RPMI8226 (cell line): ENCODE measurements around the gene LRRD1.
"Not testable (repeated sequence)": the region's sequence is repeated elsewhere in the genome, so short reads cannot be mapped to it uniquely, and the experiment has no call there.

Experiments
- DNase-seq: peaks from one replicate; pipeline ENCODE4 v3.0.0-alpha.2; 2015

Gene LRRD1

DNA sequence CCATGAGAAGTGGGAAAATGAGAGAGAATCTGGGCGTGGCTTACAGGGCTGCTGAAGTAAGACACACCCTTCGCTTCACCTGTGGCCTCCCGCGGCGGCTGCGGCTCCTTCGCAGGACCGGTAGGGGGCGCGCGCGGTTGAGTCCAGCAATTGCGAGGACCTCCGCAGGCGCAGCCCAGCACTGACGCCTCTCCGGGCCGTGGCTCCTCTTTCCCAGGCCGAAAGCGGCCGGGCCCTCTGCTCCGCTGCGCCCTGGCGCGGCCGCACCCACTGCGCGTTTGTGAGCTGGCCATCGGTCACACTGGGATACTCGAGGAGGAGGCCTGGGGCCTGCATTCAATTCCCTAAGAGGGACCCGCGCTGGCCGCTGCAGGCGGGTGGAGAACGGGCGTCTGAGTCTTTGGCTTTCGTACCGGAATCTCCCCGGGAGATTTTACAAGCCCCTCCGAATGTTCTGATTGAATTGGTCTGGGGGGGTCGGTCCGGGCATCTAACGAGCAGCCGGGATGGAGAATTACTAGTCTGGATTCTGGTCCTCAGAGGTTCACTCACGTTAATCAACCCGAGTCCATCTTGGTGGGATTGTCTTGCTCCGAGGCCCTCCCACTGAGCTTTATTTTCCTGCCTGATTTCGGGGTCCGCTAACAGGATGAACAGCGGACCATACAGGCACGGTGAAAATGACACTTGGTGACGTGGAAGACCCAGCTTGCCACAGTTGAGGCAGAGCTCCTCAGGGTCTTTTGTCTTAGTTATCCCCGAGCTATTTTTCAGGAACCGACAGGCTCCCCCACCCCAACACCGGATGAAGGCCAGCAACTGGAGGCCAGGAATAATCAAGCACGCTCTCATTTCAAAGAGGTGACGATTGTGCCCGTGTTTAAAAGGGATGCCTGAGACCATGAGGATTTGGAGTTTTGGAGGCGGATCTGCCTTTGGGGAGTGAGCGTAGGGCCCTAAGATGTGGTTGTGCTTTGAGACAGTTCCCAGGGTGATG lies at the start of gene LRRD1:
LRRD1 (minus strand) TSS at position 215 of the 997 bp plus-strand sequence. CDS start 13,940 bp downstream, outside the sequence.
- DNase-seq, result peak; percentile 93

DNA sequence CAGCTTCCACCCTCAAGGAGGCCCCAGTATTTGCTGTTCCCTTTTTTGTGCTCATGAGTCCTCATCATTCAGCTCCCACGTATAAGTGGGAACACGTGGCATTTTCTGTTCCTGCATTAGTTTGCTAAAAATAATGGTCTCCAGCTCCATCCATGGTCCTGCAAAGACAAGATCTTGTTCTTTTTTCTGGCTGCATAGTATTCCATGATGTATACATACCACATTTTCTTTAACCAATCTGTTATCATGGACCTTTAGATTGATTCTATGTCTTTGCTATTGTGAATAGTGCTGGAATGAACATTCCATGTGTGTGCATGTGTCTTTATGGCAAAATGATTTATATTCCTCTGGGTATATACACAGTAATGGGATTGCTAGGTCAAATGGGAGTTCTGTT lies 49.8 kb upstream of the LRRD1 start:
- no peak for DNase-seq

DNA sequence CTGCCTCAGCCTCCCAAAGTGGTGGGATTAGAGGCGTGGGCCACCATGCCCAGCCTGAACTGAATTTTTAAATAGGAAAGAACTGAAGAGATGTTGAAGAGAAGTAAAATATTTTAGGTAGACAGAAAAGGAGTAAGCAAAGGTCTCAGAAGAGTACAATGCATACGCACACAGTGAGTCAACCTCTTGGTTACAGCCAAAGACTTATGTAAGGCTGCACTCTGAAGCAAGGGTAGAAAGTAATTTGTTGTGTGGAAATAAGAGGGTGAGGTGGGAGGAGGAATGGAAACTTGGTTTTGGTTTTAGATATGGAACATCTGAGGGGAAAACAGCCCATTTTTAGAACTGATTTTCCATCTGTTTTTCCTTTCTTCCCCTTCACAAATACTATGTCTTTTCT lies 49.2 kb upstream of the LRRD1 start:
- DNase-seq, result no peak

DNA sequence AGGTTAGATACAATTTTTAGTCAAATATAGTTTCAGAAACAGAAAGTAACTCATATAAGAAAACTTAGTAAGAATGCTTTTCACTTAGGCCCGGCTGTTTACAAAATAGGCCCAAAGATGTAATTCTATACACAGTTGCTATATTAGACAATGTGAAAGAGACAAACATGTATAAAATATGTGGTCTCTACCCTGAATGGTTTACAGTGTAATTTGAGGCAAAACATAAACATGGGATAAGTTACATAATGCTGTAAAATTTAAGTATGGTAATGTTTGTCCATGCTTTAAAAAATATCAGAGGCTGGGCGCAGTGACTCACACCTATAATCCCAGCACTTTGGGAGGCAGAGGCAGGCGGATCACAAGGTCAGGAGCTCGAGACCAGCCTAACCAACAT lies 48.0 kb upstream of the LRRD1 start:
- no peak for DNase-seq

GRCh38 chr7:92221766-92222165 lies 42.8 kb upstream of the LRRD1 start:
- DNase-seq, result no peak

GRCh38 chr7:92206672-92207071 lies 27.7 kb upstream of the LRRD1 start:
- no peak for DNase-seq

DNA sequence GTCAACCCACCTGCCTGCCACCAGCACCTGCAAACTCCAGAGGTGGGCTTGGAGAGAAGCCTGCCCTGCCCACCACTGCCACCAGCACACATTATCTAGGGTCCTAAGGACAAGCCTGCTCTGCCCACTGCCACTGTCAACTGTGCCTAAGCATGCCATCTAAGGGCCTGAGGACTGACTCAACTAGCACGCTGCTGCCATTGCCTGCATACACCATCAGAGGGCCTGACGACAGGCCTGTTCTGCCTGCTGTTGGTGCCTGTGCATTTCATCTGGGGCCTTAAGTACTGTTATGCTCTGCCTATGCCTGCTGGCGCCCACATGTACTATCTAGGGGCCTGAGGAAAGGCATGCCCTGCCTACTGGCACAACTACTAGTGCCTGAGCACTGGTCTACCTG lies 27.0 kb upstream of the LRRD1 start:
- DNase-seq, result no peak

- DNase-seq, result no peak
Observed at GRCh38 chr7:92200791-92201190, 21.8 kb upstream of the LRRD1 start.

DNA sequence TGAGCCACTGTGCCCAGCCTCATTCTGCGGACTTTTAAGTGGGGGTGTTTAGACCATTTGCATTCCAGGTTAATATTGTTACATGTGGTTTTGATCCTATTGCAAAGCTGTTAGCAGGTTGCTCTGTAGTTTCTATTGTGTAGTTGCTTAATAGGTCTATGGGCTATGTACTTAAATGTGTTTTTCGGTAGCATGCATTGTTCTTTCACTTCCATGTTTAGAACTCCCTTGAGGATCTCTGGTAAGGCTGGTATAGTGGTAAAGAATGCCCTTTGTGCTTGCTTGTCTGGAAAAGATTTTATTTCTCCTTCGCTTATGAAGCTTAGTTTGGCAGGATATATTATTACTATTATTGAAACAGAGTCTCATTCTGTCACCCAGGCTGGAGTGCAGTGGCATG lies 13.4 kb upstream of the LRRD1 start:
- DNase-seq, result no peak

- not testable (repeated sequence) for DNase-seq
Observed at GRCh38 chr7:92189246-92189645, 10.3 kb upstream of the LRRD1 start.

GRCh38 chr7:92184294-92184693 lies 5.4 kb upstream of the LRRD1 start:
- DNase-seq, result not testable (repeated sequence)

DNA sequence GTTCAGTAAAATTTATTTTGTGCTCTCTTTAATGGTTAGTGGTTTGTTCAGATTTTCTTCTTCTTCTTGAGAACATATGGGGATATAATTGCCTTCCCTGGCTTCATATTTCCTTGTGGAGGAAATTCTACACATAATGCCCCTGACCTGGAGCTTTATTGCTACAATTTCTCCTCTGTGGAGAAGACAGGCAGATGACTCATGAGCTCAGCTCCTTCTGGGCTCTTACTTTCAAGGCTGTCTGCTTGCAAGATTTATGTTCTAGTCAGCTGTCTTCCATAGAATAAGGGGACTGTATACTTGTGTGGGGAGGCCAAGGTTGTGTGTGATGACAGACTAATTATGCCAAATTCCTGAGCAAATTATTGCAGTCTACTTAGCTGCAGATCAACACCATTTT lies 1.6 kb downstream of the LRRD1 start:
- DNase-seq, result no peak

- not testable (repeated sequence) for DNase-seq
Observed at GRCh38 chr7:92169529-92169928, 9.4 kb downstream of the LRRD1 start.

DNA sequence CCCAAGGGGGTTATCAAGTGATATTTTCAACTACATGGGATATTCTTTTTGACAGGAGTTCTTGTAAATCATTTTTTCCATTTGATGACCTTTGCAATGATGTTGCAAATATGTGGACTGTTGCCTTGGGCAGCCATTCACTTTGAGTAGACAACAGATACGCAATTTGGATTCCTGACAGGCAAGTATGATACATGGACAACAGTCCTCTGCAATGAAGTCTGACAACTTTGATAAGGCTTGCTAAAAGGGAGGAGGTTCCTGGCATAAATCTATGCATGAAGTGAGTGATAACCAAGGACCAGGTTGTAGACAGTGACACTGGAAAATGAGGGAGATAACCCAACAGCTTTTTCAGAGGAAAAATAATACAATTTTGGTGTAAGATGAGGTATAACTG lies 17.7 kb downstream of the LRRD1 start:
- DNase-seq, result no peak

DNA sequence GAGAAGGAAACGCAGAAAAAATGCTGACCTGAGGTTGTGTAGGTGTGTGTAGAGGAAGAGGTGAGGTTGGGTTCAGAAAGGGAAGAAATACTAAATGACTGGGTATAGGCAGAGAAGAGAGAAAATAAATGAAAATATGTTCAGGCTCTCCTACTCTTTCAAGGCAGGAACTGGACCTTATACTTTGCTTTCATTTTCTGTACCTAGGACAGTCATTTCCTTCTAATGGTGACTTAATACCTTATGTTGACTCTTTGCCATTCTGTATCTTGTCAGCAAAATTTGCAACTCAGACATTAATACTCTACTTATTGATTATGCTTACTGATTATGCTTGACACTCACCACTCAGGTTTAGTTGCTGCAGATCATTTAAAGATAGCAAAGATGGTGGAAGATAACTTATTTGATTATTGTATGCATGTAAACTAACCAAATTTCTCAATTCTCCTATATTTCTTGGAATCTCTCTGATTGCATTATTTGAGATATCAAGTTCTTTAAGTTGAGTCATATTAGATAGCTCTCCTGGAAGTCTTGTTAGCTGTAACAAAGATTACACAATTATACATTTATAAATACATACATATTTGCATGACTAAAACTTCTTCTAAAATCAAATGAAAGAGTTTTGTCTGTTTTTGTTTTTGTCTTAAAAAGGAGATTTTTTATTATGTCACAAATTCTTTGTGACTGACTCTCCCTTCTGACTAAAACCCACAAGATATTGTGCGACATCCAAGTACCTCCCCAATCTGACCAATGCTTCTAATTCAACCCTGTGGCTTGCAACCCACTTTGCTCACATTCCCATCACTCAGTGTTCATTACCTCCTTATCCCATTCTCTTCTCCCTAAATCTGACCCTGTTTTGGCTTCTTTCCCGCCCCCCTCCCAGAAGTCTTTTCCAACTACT lies 20.0 kb downstream of the LRRD1 start:
- DNase-seq, result no peak

DNA sequence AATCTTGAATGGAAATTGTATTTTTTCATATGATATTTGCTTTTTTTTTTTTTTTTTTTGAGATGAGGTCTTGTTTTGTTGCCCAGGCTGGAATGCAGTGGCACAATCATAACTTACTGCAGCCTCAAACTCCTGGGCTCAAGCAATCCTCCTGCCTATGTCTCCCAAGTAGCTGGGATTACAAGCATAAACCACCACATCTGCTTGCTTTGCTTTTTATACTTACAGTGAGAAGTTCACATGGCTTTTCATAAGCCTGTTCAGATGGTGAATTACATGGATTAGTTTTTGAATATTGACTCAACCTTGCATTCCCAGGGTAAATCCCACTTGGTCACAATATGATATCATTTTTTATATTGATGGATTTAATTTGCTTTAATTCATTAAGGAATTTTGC lies 22.0 kb downstream of the LRRD1 start:
- DNase-seq, result no peak

GRCh38 chr7:92155108-92155739 lies 23.7 kb downstream of the LRRD1 start:
- DNase-seq, result no peak

DNA sequence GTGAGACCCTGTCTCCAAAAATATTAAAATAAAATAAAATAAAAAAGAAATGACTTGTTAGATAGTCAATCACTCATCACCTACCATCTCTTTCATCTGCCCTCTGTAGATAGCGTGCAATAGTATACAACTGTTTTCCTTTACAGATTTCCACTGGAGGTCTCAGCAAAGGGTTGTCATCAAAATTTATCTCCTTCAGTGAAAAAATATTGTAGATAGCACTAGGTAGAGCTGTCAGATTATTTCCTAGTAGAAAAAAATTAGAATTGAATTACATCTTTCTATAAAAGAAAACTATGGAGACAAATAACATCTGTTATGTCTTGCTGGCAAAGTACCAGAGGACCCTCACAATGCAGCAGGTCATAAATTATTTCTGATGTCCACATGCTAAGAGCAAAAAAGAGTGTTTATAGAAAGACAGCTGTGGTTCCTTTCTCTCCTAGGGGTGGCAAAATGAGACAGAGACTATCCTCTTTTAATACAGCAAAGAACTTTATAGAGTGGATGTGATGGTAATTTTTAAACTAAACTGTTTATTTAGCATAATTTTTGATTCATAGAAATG lies 28.4 kb downstream of the LRRD1 start:
- no peak for DNase-seq

- no peak for DNase-seq
Observed at GRCh38 chr7:92149736-92150239, 29.2 kb downstream of the LRRD1 start.

DNA sequence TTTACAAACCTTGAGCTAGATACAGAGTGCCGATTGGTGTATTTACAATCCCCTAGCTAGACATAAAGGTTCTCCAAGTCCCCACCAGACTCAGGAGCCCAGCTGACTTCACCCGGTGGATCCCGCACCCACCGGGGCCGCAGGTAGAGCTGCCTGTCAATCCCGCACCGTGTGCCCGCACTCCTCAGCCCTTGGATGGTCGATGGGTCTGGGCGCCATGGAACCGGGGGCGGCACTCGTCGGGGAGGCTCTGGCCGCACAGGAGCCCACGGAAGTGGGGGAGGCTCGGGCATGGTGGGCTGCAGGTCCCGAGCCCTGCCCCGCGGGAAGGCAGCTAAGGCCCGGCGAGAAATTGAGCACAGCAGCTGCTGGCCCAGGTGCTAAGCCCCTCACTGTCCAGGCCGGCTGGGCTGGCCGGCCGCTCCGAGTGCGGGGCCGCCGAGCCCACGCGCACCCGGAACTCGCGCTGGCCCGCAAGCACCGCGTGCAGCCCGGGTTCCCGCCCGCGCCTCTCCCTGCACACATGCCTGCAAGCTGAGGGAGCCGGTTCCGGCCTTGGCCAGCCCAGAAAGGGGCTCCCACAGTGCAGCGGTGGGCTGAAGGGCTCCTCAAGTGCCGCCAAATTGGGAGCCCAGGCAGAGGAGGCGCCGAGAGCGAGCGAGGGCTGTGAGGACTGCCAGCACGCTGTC lies 35.6 kb downstream of the LRRD1 start:
- not testable (repeated sequence) for DNase-seq

- not testable (repeated sequence) for DNase-seq
Observed at GRCh38 chr7:92142791-92143190, 36.2 kb downstream of the LRRD1 start.

- DNase-seq, result no peak
Observed at GRCh38 chr7:92141161-92141560, 37.8 kb downstream of the LRRD1 start.
